Endothelial cell of umbilical vein (primary cell): Measurements from ENCODE around the gene MCRIP2. TPM values are rescaled to one million over a fixed set of nuclear protein-coding genes. Genes with fewer than 3 reads are reported as not detected.

ENCODE experiments used
- BruUV-seq: library from RNA; stranded (reverse); fragments of 400-500 nt; replicated peaks from 2 replicates; lab custom pipeline; 2021; lab: Mats Ljungman, UMichigan
- CTCF ChIA-PET: fragments of 300-600, 350-600 bp; sonication (Branson Sonifier 250); formaldehyde crosslinking; loops from one replicate; lab custom pipeline; 2021; ENCODE audit warnings: antibody characterized with exemption, inconsistent platforms; lab: Charles Lee
- POLR2A ChIA-PET: fragments of 300-600, 350-600 bp; sonication (Branson Sonifier 250); formaldehyde crosslinking; loops from one replicate; lab custom pipeline; 2021; ENCODE audit warnings: antibody characterized with exemption, inconsistent platforms; lab: Charles Lee
- DNase-seq: peaks from one replicate; pipeline ENCODE4 v3.0.0-alpha.2; 2011; ENCODE audit warnings: low read depth, low spot score
- FAIRE-seq: peaks from 2 replicates; lab custom pipeline; 2011; peaks lifted over from hg19 to GRCh38; lab: Jason Lieb, UNC
- H2AFZ ChIP-seq: 2 replicates; pipeline ENCODE4 v1.6.0; 2012; ENCODE audit warnings: low read depth, low read length, control low read depth, inconsistent platforms
- H3K27ac ChIP-seq: 2 replicates; pipeline ENCODE4 v1.5.1; 2011; ENCODE audit warnings: low read depth, mild to moderate bottlenecking, control low read depth, low read length, moderate library complexity; ENCODE audit not compliant: insufficient read depth
- H3K27me3 ChIP-seq, 2 experiments: 2 replicates each; pipeline versions ENCODE4 v1.6.0 to v1.6.1; 2011; ENCODE audit warnings: low read length in 2 of 2, mixed read lengths in 1 of 2; ENCODE audit not compliant: control insufficient read depth in 2 of 2, insufficient read depth in 2 of 2
- H3K36me3 ChIP-seq, 2 experiments: 2 replicates in 1 of 2; 3 replicates in 1 of 2; pipeline ENCODE4 v1.5.1; 2011; ENCODE audit warnings: low read length in 2 of 2, mild to moderate bottlenecking in 1 of 2, moderate library complexity in 1 of 2; ENCODE audit not compliant: control insufficient read depth in 2 of 2, insufficient read depth in 2 of 2; ENCODE audit errors: extremely low read depth in 1 of 2
- H3K4me1 ChIP-seq: 3 replicates; pipeline ENCODE4 v1.5.1; 2011; ENCODE audit warnings: mild to moderate bottlenecking, low read length; ENCODE audit not compliant: control insufficient read depth, insufficient read depth; ENCODE audit errors: extremely low read depth
- H3K4me2 ChIP-seq: 2 replicates; pipeline ENCODE4 v1.6.1; 2011; ENCODE audit warnings: low read length, control low read depth, mixed read lengths; ENCODE audit not compliant: insufficient read depth
- H3K4me3 ChIP-seq, 3 experiments: fragments of 200-600 bp in 1 of 3; sonication (generic), shearing (Covaris generic) in 1 of 3; replicated peaks in 1 of 3; 2 replicates each; pipeline ENCODE4 v1.5.1; 2011 to 2016; ENCODE audit warnings: control low read depth in 3 of 3, low read length in 3 of 3, mild to moderate bottlenecking in 2 of 3, inconsistent platforms in 1 of 3, low read depth in 1 of 3, moderate library complexity in 1 of 3; ENCODE audit not compliant: insufficient read depth in 1 of 3
- H3K79me2 ChIP-seq: 2 replicates; pipeline ENCODE4 v1.6.0; 2012; ENCODE audit warnings: low read length, inconsistent platforms; ENCODE audit not compliant: control insufficient read depth, insufficient read depth
- H3K9ac ChIP-seq: replicated peaks from 2 replicates; pipeline ENCODE3; 2011; ENCODE audit warnings: low read length, control low read depth; ENCODE audit not compliant: insufficient read depth; ENCODE audit errors: extremely low read depth
- H3K9me1 ChIP-seq: replicated peaks from 3 replicates; pipeline ENCODE4 v1.6.0; 2011; ENCODE audit warnings: mild to moderate bottlenecking, low read length; ENCODE audit not compliant: control insufficient read depth, insufficient read depth; ENCODE audit errors: extremely low read depth
- H3K9me3 ChIP-seq: replicated peaks from 2 replicates; pipeline ENCODE4 v1.5.1; 2012; ENCODE audit warnings: low read length, inconsistent platforms; ENCODE audit not compliant: control insufficient read depth, insufficient read depth
- H4K20me1 ChIP-seq: replicated peaks from 2 replicates; pipeline ENCODE3; 2011; ENCODE audit warnings: mild to moderate bottlenecking, low read length; ENCODE audit not compliant: control insufficient read depth, insufficient read depth; ENCODE audit errors: extremely low read depth
- CTCF ChIP-seq, 2 donors: IDR thresholded peaks; 1 replicate in 1 of 2; 2 replicates in 1 of 2; pipeline ENCODE4 v1.5.1; 2011; ENCODE audit warnings: low read length in 2 of 2, mild to moderate bottlenecking in 2 of 2, moderate library complexity in 2 of 2, control low read depth in 1 of 2, inconsistent platforms in 1 of 2, low read depth in 1 of 2; ENCODE audit not compliant: insufficient read depth in 1 of 2; ENCODE audit errors: extremely low read depth in 1 of 2
- EZH2 ChIP-seq: IDR thresholded peaks from 2 replicates; pipeline ENCODE4 v1.6.1; 2012; ENCODE audit warnings: borderline replicate concordance, low read depth, mild to moderate bottlenecking, moderate library complexity, low read length, inconsistent platforms; ENCODE audit not compliant: severe bottlenecking
- FOS ChIP-seq: IDR thresholded peaks from 2 replicates; pipeline ENCODE4 v1.6.1; 2011; ENCODE audit warnings: mild to moderate bottlenecking, low read length, moderate library complexity, borderline replicate concordance; ENCODE audit not compliant: insufficient read depth
- GATA2 ChIP-seq: IDR thresholded peaks from 2 replicates; pipeline ENCODE4 v1.7.0; 2011; ENCODE audit warnings: low read depth, mild to moderate bottlenecking, moderate library complexity, mixed read lengths, low read length; ENCODE audit not compliant: insufficient read length, insufficient read depth
- JUN ChIP-seq: IDR thresholded peaks from 2 replicates; pipeline ENCODE4 v1.6.1; 2011; ENCODE audit warnings: borderline replicate concordance, low read depth; ENCODE audit not compliant: insufficient read length, insufficient read depth
- MYC ChIP-seq: IDR thresholded peaks from one replicate; pipeline ENCODE4 v1.6.1; 2011; ENCODE audit warnings: mild to moderate bottlenecking, low read depth, low read length
- POLR2A ChIP-seq: IDR thresholded peaks from 2 replicates; pipeline ENCODE4 v1.6.1; 2012; ENCODE audit warnings: low read depth, mild to moderate bottlenecking, control low read depth, low read length
- POLR2AphosphoS5 ChIP-seq: IDR thresholded peaks from 2 replicates; pipeline ENCODE4 v1.6.1; 2012; ENCODE audit warnings: low read depth, mild to moderate bottlenecking, control low read depth, low read length, moderate library complexity; ENCODE audit not compliant: insufficient read depth
- dilution Hi-C: fragments of 300-500 bp; cut with MboI; formaldehyde crosslinking; loops from one replicate; pipeline ENCODE4 v1.15.0; 2019; ENCODE audit warnings: low sequenced_read_pairs; ENCODE audit not compliant: extremely low pct_ligation_motif_present
- intact Hi-C: fragments of 100-400 bp; cut with micrococcal nuclease; formaldehyde crosslinking; loops from one replicate; pipeline ENCODE4 v1.10.0; 2022
- polyA plus RNA-seq, 4 experiments: library from polyadenylated mRNA; depleted of rRNA in 3 of 4; stranded (reverse) in 3 of 4; unstranded in 1 of 4; fragments of >200 nt; gene quantifications; 2 replicates each; pipeline versions ENCODE4 v1.2.1 to v1.2.3, GENCODE V29; 2011 to 2012; ENCODE audit warnings: missing spikeins in 1 of 4
- total RNA-seq: library from RNA; stranded (reverse); gene quantifications from 2 replicates; pipeline ENCODE4 v1.2.3, GENCODE V29; 2021
- TF ChIP-seq, protein P1 (sequence below): IDR thresholded peaks from 2 replicates; pipeline ENCODE4 v1.6.1; 2011; ENCODE audit not compliant: insufficient read depth, insufficient read length

Gene MCRIP2
- total and polyA plus RNA-seq, 2 donors (not counting 3 experiments of a cell fraction or from before 2014, with no cell fraction given), result 17.1 to 18.9 TPM

DNA sequence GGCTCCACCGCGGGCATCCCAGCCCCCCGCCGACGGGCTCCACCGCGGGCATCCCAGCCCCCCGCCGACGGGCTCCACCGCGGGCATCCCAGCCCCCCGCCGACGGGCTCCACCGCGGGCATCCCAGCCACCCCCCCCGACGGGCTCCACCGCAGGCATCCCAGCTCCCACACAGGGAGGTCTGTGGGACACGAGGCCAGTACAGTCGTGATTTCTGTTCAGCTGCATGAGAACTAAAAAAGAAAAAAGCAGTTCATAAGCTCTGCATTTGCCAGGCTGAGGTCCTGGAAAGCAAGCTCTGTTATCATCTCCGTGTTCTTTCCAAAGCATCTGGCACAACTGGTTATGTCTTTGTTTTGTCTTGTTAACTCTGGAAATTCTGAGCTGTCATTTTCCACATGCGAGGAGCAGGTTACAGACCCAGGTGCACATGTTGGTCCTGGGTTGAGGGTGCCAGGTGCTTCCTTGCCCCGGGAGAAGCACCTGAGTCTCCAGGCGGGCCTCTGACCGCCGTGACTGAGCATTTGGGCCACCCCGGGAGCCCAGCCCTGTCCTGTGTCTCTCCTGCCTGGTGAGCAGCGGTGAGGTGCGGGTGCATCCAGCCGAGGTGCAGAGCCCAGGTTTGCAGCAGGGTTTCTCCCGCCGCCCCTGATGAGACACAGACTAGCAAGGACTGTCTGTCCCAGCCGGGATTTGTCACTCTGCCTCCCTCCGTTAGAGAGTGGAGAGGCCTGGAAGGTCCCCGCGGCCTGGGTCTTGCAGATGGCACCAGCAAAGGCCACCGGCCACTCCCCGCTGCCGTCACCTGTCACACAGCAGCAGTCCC, 20.7 kb upstream of the MCRIP2 start:
- H3K27ac ChIP-seq, result no peak overlapping the region
- FAIRE-seq (no peak), DNase-seq (no peak)
- no TSS peak for BruUV-seq
- no peaks in the 10 kb centered on the region for H3K9me3 ChIP-seq
- no peaks in the 10 kb centered on the region for H3K36me3 ChIP-seq
- no peak overlapping the region for H3K9ac ChIP-seq
- dilution Hi-C loops (no loop called here), intact Hi-C loops (no loop called here)
- ChIA-PET POLR2A (no interaction called here), CTCF (interaction anchor here (0.6 to 1.0 kb wide), 3 partner anchors 11 to 27 kb away, joined by 3 read pairs; no protein-coding TSS in a partner anchor)
- H3K9me1 ChIP-seq, result no peaks in the 10 kb centered on the region
- no peak overlapping the region for H2AFZ ChIP-seq
- no peak overlapping the region for H3K4me2 ChIP-seq
- no peak overlapping the region for H3K4me3 ChIP-seq
- TF ChIP-seq GATA2 (no peak), CTCF (IDR thresholded peaks at IDR 0.05; ENCODE audit: extremely low read depth in 1 of 2, insufficient read depth in 1 of 2, low read depth in 1 of 2, low read length in 2 of 2) (no peak), JUN (no peak), EZH2 (no peak), POLR2AphosphoS5 (no peak), POLR2A (no peak), MYC (no peak), FOS (no peak)
- TF ChIP-seq, protein P1, sequence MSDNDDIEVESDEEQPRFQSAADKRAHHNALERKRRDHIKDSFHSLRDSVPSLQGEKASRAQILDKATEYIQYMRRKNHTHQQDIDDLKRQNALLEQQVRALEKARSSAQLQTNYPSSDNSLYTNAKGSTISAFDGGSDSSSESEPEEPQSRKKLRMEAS, result no peak
- no peaks in the 10 kb centered on the region for H3K79me2 ChIP-seq
- no peaks in the 10 kb centered on the region for H3K27me3 ChIP-seq
- H3K4me1 ChIP-seq, result no peaks in the 10 kb centered on the region
- H4K20me1 ChIP-seq, result no peaks in the 10 kb centered on the region
